HFFc6 (cell line): ENCODE results near the gene NAA20. TPM values are rescaled to one million over a fixed set of nuclear protein-coding genes. Genes with fewer than 3 reads are reported as not detected.

Experiments
- DNase-seq: peaks from one replicate; pipeline ENCODE4 v3.0.0-alpha.2; 2018
- H3K27ac Mint-ChIP-seq: 2 replicates; pipeline ENCODE4 v1.8.0; 2020; ENCODE audit warnings: mild to moderate bottlenecking, mixed read lengths
- H3K27me3 Mint-ChIP-seq: 2 replicates; pipeline ENCODE4 v1.8.0; 2021; ENCODE audit warnings: mild to moderate bottlenecking, moderate library complexity, mixed read lengths; ENCODE audit not compliant: insufficient read depth
- H3K36me3 Mint-ChIP-seq: 2 replicates; pipeline ENCODE4 v1.8.0; 2021; ENCODE audit warnings: low read depth, mixed read lengths
- H3K4me1 Mint-ChIP-seq: 2 replicates; pipeline ENCODE4 v1.8.0; 2020; ENCODE audit warnings: low read depth, mixed read lengths
- H3K4me3 Mint-ChIP-seq: 2 replicates; pipeline ENCODE4 v1.8.0; 2020; ENCODE audit warnings: mild to moderate bottlenecking, moderate library complexity, mixed read lengths
- H3K9me3 Mint-ChIP-seq: 2 replicates; pipeline ENCODE4 v1.8.0; 2020; ENCODE audit warnings: mild to moderate bottlenecking, mixed read lengths
- total RNA-seq, 6 experiments: library from RNA; stranded (reverse); fragmentation: NEBNext Ultra II Directional; extraction: Animal tissue kit (Norgen Biotek cat#: 25700); gene quantifications; 2 replicates in 1 of 6; 3 replicates in 5 of 6; pipeline ENCODE4 v1.2.3, GENCODE V29; 2021
- TF ChIP-seq, protein P1 (sequence below): fragments of 200-600 bp; sonication (generic); IDR thresholded peaks from 2 replicates; pipeline ENCODE4 v1.5.0; 2021; ENCODE audit warnings: antibody characterized with exemption, mild to moderate bottlenecking

The NAA20 gene
- total RNA-seq, 6 experiments from 2014 or later: 87.3 to 108 (median 93.2) TPM

DNA sequence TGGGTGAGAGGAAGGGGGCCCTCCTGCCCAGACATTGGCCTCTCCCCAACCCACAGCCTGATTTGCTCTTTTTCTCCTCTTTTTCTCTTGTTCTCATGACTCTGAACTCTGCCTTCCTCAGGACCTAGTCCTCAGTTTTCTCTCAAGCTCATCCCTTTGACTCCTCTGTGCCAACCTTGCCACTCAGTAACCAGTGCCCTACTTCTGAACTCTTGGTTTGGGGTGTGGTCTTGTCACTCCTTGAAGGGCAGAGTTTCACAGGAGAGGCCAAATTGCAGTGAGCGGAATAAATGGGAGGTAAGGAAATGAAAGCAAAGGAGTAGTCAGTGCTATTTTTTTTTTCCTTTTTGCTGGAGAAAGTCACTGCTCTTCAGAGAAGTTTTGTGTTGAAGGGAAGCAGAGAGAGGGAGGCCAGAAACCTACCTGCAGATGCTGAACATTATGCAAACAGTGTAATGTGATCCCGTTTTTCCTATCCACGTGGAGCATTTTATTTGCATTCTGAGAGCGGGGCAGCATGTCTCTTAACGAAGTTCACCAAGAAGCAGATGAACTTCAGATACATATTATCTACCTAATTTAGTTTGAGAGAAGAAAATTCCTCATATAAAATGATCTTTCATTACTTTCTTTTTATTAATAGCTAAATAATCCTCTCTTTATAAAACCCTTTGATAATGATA lies 62.1 kb downstream of the NAA20 start:
- TF ChIP-seq, protein P1, sequence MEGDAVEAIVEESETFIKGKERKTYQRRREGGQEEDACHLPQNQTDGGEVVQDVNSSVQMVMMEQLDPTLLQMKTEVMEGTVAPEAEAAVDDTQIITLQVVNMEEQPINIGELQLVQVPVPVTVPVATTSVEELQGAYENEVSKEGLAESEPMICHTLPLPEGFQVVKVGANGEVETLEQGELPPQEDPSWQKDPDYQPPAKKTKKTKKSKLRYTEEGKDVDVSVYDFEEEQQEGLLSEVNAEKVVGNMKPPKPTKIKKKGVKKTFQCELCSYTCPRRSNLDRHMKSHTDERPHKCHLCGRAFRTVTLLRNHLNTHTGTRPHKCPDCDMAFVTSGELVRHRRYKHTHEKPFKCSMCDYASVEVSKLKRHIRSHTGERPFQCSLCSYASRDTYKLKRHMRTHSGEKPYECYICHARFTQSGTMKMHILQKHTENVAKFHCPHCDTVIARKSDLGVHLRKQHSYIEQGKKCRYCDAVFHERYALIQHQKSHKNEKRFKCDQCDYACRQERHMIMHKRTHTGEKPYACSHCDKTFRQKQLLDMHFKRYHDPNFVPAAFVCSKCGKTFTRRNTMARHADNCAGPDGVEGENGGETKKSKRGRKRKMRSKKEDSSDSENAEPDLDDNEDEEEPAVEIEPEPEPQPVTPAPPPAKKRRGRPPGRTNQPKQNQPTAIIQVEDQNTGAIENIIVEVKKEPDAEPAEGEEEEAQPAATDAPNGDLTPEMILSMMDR: no peak
- Mint-ChIP-seq H3K4me3 (no peak overlapping the region), H3K4me1 (no peaks in the 10 kb centered on the region), H3K9me3 (no peaks in the 10 kb centered on the region), H3K27ac (no peak overlapping the region), H3K27me3 (peaks cover 11% of the 10 kb centered on the region), H3K36me3 (no peaks in the 10 kb centered on the region)
- DNase-seq: no peak

Other genes with a start within 250 kb of the NAA20 start
- gene CRNKL1, start 35.1 kb downstream of the NAA20 start, total RNA-seq: 10 to 100 TPM; 17.5 to 24.0 (median 19.3) TPM
- under 1 TPM in 1 of 6 experiments, not detected in 5; 0.26 TPM for gene CFAP61, start 35.2 kb downstream of the NAA20 start, total RNA-seq